ENCODE results near the gene TRPM3. TPM values are rescaled to one million over a fixed set of nuclear protein-coding genes. Genes with fewer than 3 reads are reported as not detected.

Gene TRPM3
- total RNA-seq, 1 experiment from 2014 or later, result 5.4 TPM

DNA sequence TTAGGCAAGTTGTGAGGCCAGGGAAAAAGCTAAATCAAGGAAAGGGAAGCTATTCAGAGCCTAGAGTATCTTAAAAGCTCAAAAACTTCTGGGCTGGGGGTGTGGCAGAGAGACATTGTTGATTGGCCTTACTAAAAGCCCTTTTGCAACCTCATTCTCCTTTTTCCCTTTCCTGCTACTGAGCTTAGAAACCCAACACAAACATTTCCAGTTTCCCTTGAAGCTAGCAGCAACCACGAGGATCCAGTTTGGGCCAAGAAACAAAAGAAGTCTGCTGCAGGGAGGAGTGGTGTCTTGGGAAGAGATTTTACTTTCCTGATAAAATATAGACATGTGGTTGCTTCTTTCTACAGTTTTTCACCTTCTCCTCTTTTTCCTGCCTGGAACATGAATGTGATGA, 571.5 kb downstream of the TRPM3 start:
- Mint-ChIP-seq H3K4me1 (peaks cover 46% of the 10 kb centered on the region), H3K27me3 (ENCODE audit: low read depth) (no peaks in the 10 kb centered on the region), H3K27ac (no peak overlapping the region), H3K9me3 (no peaks in the 10 kb centered on the region), H3K4me3 (no peak overlapping the region), H3K36me3 (no peaks in the 10 kb centered on the region)
- no peak for DNase-seq (ENCODE audit: low spot score)
- POLR2A ChIA-PET, result interaction anchor here (0.6 kb wide), 1 partner anchor 52 kb away, joined by 4 read pairs; no protein-coding TSS in a partner anchor
- CTCF ChIA-PET, result no interaction called here
- TF ChIP-seq SP1 (CRISPR knock-in tag; conservative IDR thresholded peaks at IDR 0.05) (no peak), NR3C1 (CRISPR knock-in tag; conservative IDR thresholded peaks at IDR 0.05; ENCODE audit: low read depth) (no peak), FOXJ3 (CRISPR knock-in tag; IDR thresholded peaks at IDR 0.05; ENCODE audit: borderline replicate concordance) (no peak), AR (CRISPR knock-in tag; IDR thresholded peaks at IDR 0.05) (no peak), IRF2 (CRISPR knock-in tag; IDR thresholded peaks at IDR 0.05; ENCODE audit: borderline replicate concordance, low read depth) (no peak)
- ATAC-seq, result no peak

DNA sequence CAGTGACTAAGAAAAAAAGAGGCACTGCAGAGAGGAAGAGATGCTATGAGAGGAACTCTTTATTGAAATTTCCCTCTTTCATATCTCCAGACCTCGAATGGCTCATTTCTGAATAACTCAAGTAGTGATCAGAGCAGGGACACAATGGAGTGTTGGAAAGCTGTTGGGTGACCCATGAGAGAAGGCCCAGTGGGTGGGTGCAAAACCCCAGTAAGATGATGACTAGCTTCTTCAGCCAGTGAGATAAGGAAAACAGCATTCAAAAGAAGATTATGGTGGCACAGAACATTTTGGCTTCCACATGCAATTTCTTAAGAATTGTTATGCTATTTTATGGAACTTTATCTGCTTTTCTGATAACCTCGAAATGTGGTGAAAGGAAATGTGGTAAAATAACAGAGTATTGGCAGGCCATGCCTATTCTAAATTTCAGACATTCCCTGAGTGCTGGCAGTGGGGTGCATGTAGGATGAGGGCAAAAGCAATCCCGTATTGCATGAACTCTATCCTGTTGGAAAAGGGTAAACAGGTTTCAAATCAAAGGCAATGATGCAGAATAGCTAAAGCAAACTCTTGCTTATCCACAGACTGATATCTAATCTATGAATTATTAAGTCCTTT, 579.0 kb downstream of the TRPM3 start:
- no peaks in the 10 kb centered on the region for H3K36me3 Mint-ChIP-seq
- no peak overlapping the region for H3K27ac Mint-ChIP-seq
- H3K4me3 Mint-ChIP-seq, result no peak overlapping the region
- peaks cover 22% of the 10 kb centered on the region for H3K4me1 Mint-ChIP-seq
- ATAC-seq (no peak), DNase-seq (ENCODE audit: low spot score) (no peak)
- ChIA-PET POLR2A (no interaction called here), CTCF (no interaction called here)
- no peaks in the 10 kb centered on the region for H3K9me3 Mint-ChIP-seq
- no peak for TF ChIP-seq TEAD1 (CRISPR knock-in tag; IDR thresholded peaks at IDR 0.05)
- TF ChIP-seq, protein P1, sequence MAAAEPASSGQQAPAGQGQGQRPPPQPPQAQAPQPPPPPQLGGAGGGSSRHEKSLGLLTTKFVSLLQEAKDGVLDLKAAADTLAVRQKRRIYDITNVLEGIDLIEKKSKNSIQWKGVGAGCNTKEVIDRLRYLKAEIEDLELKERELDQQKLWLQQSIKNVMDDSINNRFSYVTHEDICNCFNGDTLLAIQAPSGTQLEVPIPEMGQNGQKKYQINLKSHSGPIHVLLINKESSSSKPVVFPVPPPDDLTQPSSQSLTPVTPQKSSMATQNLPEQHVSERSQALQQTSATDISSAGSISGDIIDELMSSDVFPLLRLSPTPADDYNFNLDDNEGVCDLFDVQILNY (CRISPR knock-in tag; IDR thresholded peaks at IDR 0.05), result no peak
- no peak for TF ChIP-seq ZNF219 (CRISPR knock-in tag; IDR thresholded peaks at IDR 0.05; ENCODE audit: borderline replicate concordance)
- TF ChIP-seq, protein P2, sequence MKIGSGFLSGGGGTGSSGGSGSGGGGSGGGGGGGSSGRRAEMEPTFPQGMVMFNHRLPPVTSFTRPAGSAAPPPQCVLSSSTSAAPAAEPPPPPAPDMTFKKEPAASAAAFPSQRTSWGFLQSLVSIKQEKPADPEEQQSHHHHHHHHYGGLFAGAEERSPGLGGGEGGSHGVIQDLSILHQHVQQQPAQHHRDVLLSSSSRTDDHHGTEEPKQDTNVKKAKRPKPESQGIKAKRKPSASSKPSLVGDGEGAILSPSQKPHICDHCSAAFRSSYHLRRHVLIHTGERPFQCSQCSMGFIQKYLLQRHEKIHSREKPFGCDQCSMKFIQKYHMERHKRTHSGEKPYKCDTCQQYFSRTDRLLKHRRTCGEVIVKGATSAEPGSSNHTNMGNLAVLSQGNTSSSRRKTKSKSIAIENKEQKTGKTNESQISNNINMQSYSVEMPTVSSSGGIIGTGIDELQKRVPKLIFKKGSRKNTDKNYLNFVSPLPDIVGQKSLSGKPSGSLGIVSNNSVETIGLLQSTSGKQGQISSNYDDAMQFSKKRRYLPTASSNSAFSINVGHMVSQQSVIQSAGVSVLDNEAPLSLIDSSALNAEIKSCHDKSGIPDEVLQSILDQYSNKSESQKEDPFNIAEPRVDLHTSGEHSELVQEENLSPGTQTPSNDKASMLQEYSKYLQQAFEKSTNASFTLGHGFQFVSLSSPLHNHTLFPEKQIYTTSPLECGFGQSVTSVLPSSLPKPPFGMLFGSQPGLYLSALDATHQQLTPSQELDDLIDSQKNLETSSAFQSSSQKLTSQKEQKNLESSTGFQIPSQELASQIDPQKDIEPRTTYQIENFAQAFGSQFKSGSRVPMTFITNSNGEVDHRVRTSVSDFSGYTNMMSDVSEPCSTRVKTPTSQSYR (CRISPR knock-in tag; IDR thresholded peaks at IDR 0.05), result no peak
- TF ChIP-seq ESRRA (CRISPR knock-in tag; IDR thresholded peaks at IDR 0.05; ENCODE audit: borderline replicate concordance), result no peak
- TF ChIP-seq ELF4 (CRISPR knock-in tag; IDR thresholded peaks at IDR 0.05; ENCODE audit: low read depth), result no peak
- no peak for TF ChIP-seq ZNF263 (CRISPR knock-in tag; IDR thresholded peaks at IDR 0.05; ENCODE audit: low read depth)
- TF ChIP-seq MLX (CRISPR knock-in tag; IDR thresholded peaks at IDR 0.05), result no peak
- TF ChIP-seq ZNF671 (CRISPR knock-in tag; IDR thresholded peaks at IDR 0.05), result no peak
- TF ChIP-seq SOX15 (CRISPR knock-in tag; IDR thresholded peaks at IDR 0.05), result no peak
- no peak for TF ChIP-seq JAZF1 (CRISPR knock-in tag; IDR thresholded peaks at IDR 0.05)
- no peak for TF ChIP-seq IRF1 (CRISPR knock-in tag; IDR thresholded peaks at IDR 0.05)
- TF ChIP-seq AR (CRISPR knock-in tag; IDR thresholded peaks at IDR 0.05), result no peak
- TF ChIP-seq SP1 (CRISPR knock-in tag; conservative IDR thresholded peaks at IDR 0.05), result no peak
- no peak for TF ChIP-seq ERG (CRISPR knock-in tag; IDR thresholded peaks at IDR 0.05)
- no peak for TF ChIP-seq IRF2 (CRISPR knock-in tag; IDR thresholded peaks at IDR 0.05; ENCODE audit: borderline replicate concordance, low read depth)
- TF ChIP-seq ZSCAN18 (CRISPR knock-in tag; IDR thresholded peaks at IDR 0.05), result no peak
- TF ChIP-seq TCF7 (CRISPR knock-in tag; IDR thresholded peaks at IDR 0.05; ENCODE audit: low read depth), result no peak
- no peaks in the 10 kb centered on the region for H3K27me3 Mint-ChIP-seq (ENCODE audit: low read depth)

Measured in WTC11 (cell line).